ENCODE data around the gene TBRG4.
"Not testable (repeated sequence)": the region's sequence is repeated elsewhere in the genome, so short reads cannot be mapped to it uniquely, and the experiment has no call there.

Gene TBRG4

DNA sequence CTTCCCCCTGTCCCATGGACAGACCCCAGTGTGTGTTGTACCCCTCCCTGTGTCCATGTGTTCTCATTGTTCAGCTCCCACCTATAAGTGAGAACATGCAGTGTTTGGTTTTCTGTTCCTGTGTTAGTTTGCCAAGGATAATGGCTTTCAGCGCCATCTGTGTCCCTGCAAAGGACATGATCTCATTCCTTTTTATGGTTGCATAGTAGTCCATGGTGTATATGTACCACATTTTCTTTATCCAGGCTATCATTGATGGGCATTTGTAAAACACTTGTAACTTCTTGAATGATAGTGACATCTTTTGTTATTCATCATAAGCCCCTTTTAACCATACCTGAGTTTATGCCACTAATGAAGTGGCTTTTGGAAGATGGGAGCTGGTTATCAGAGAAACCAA, 2.8 kb upstream of the TBRG4 start:
- H3K36me3 ChIP-seq (ENCODE audit: insufficient read depth, low read length); H3K9me3 ChIP-seq (ENCODE audit: insufficient read depth, low read depth, low read length); H3K27ac ChIP-seq (ENCODE audit: low read depth, low read length); H3K9ac ChIP-seq (ENCODE audit: low read depth, low read length); H3K4me1 ChIP-seq (ENCODE audit: insufficient read depth, low read length); H3K4me3 ChIP-seq (ENCODE audit: low read length): not testable (repeated sequence)
- 88% methylated on average over 1 of the region's 1 CpG for WGBS
- peaks cover 27% of the 10 kb centered on the region for H3K27me3 ChIP-seq (ENCODE audit: insufficient read depth, low read length)

DNA sequence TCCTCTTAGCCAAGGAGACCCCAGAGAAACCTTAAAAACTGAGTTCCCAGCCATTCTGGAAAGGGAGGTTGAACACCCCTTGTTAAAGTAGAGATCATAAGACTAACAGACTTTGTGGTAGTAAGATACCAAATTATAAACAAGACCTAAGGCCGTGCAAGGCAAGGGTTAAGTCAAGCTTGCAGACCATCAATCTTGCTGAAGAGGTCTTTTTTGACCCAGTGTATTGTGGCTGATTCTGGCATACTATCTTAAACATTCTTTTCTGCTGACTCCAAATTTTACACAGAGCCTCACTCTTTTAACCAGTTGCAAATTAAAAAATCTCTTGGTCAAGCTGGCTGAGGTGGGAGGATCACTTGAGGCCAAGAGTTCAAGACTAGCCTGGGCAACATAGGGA, 1.2 kb upstream of the TBRG4 start:
- H3K9ac ChIP-seq (ENCODE audit: low read depth, low read length) = no peak overlapping the region
- H3K4me1 ChIP-seq (ENCODE audit: insufficient read depth, low read length) = no peaks in the 10 kb centered on the region
- WGBS = 92% methylated on average over 1 of the region's 1 CpG
- H3K27ac ChIP-seq (ENCODE audit: low read depth, low read length) = no peak overlapping the region
- peaks cover 27% of the 10 kb centered on the region for H3K27me3 ChIP-seq (ENCODE audit: insufficient read depth, low read length)
- H3K4me3 ChIP-seq (ENCODE audit: low read length) = peak overlapping the region; percentile 93
- peaks cover 18% of the 10 kb centered on the region for H3K36me3 ChIP-seq (ENCODE audit: insufficient read depth, low read length)
- H3K9me3 ChIP-seq (ENCODE audit: insufficient read depth, low read depth, low read length) = no peaks in the 10 kb centered on the region

DNA sequence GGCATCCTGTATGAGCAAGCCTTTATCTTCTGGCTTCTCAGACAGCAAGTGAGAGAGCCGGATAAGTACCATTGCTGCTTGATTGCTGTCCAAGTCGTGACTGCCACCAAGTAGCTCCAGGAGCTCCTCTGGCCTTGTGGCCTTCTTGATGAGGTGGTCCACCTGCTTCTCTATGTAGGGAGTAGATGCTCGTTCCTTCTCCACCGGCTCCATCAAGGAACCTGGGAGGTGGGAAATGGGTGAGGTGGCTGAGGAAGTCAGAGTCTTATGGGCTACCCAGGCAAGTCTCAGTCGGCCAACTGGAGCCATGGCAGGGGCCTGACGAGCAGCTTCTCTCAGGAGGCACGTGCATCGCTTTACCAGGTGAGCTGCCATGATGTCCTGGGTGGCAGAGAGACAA, 2.6 kb downstream of the TBRG4 start:
- no peak overlapping the region for H3K27ac ChIP-seq (ENCODE audit: low read depth, low read length)
- peaks cover 56% of the 10 kb centered on the region for H3K36me3 ChIP-seq (ENCODE audit: insufficient read depth, low read length)
- H3K9me3 ChIP-seq (ENCODE audit: insufficient read depth, low read depth, low read length) = no peaks in the 10 kb centered on the region
- H3K4me3 ChIP-seq (ENCODE audit: low read length) = no peak overlapping the region
- H3K9ac ChIP-seq (ENCODE audit: low read depth, low read length) = no peak overlapping the region
- H3K27me3 ChIP-seq (ENCODE audit: insufficient read depth, low read length) = peaks cover 10% of the 10 kb centered on the region; the same call in 1 of the 2 replicates
- WGBS = 95% methylated on average over 8 of the region's 8 CpGs
- H3K4me1 ChIP-seq (ENCODE audit: insufficient read depth, low read length) = no peaks in the 10 kb centered on the region

DNA sequence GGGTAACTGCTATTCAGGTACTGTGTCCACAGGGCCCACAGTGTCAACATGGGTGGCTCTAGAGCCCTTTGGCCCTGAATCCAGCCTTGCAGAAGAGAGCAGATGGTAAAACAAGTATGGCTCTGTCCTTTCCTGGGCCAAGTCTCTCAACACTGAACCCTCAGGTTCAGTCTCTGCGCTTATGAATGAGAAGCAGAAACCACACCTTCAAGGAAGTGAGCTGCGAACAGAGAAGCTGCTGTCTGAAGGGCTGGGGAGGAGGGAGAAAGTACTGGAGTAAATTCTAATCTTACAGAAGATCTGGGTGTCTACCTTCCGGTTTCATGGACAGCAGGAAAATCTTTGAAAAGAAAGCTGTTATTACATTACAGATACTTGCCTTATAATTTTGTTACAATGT, 4.1 kb downstream of the TBRG4 start:
- no peaks in the 10 kb centered on the region for H3K27me3 ChIP-seq (ENCODE audit: insufficient read depth, low read length)
- H3K27ac ChIP-seq (ENCODE audit: low read depth, low read length) = no peak overlapping the region
- H3K9me3 ChIP-seq (ENCODE audit: insufficient read depth, low read depth, low read length) = no peaks in the 10 kb centered on the region
- no peak overlapping the region for H3K4me3 ChIP-seq (ENCODE audit: low read length)
- no peaks in the 10 kb centered on the region for H3K4me1 ChIP-seq (ENCODE audit: insufficient read depth, low read length)
- H3K9ac ChIP-seq (ENCODE audit: low read depth, low read length) = no peak overlapping the region
- peaks cover 71% of the 10 kb centered on the region for H3K36me3 ChIP-seq (ENCODE audit: insufficient read depth, low read length)
- 98% methylated on average over 2 of the region's 3 CpGs for WGBS

DNA sequence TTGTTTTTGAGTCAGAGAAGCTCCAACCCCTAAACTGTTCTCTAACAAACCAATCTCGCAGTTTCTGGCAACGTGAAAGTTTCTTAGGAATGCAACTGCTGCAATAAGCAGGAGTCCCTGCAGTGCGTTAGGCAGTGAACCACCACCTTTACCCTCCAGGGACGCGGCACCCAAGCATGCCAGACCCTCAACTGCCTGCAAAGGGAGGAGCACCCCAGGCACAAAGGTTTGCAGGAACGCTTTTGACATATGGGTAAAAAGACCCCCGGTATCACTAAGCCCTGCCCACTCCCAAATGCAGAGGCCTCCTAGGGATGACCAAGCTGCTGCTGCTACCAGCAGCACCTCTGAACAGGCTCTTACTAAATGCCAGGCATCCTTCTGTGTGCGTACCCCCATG, 4.7 kb downstream of the TBRG4 start:
- Histone ChIP-seq H3K9ac (ENCODE audit: low read depth, low read length) (no peak overlapping the region), H3K4me3 (ENCODE audit: low read length) (no peak overlapping the region), H3K27ac (ENCODE audit: low read depth, low read length) (no peak overlapping the region), H3K4me1 (ENCODE audit: insufficient read depth, low read length) (no peaks in the 10 kb centered on the region), H3K27me3 (ENCODE audit: insufficient read depth, low read length) (no peaks in the 10 kb centered on the region), H3K9me3 (ENCODE audit: insufficient read depth, low read depth, low read length) (no peaks in the 10 kb centered on the region), H3K36me3 (ENCODE audit: insufficient read depth, low read length) (peaks cover 76% of the 10 kb centered on the region)
- 88% methylated on average over 8 of the region's 8 CpGs for WGBS

DNA sequence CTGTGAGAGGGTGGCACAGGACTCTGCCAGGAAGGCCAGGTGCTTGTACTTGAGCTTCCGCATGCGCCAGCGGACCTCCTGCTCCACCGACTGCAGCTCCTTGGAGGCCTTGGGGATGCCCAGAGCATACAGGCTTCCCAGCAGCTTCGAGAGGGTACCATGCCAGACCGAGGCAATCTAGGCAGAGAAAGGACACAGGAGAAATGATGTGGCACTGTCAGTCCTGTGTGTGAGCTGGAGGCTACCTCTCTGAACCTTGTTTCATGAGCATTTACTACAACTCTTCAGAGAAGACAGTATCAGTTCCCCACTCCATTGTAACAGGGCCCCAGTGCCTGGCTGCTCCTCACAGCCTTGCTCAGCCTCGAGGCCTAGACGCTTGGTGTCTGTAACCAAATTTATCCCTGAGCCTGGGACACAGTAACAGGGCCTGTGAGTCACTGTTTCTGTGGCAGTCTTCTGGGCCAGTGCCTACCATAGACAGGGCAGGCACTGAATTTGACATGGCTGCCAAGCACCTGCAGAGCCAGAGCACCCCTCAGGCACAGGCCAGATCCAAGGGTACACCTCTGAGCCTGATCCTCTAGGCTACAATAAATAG, 5.8 kb downstream of the TBRG4 start:
- WGBS = 95% methylated on average over 8 of the region's 8 CpGs
- no peak overlapping the region for H3K9ac ChIP-seq (ENCODE audit: low read depth, low read length)
- no peaks in the 10 kb centered on the region for H3K9me3 ChIP-seq (ENCODE audit: insufficient read depth, low read depth, low read length)
- H3K36me3 ChIP-seq (ENCODE audit: insufficient read depth, low read length) = peaks cover 87% of the 10 kb centered on the region
- no peaks in the 10 kb centered on the region for H3K4me1 ChIP-seq (ENCODE audit: insufficient read depth, low read length)
- no peaks in the 10 kb centered on the region for H3K27me3 ChIP-seq (ENCODE audit: insufficient read depth, low read length)
- no peak overlapping the region for H3K4me3 ChIP-seq (ENCODE audit: low read length)
- no peak overlapping the region for H3K27ac ChIP-seq (ENCODE audit: low read depth, low read length)

DNA sequence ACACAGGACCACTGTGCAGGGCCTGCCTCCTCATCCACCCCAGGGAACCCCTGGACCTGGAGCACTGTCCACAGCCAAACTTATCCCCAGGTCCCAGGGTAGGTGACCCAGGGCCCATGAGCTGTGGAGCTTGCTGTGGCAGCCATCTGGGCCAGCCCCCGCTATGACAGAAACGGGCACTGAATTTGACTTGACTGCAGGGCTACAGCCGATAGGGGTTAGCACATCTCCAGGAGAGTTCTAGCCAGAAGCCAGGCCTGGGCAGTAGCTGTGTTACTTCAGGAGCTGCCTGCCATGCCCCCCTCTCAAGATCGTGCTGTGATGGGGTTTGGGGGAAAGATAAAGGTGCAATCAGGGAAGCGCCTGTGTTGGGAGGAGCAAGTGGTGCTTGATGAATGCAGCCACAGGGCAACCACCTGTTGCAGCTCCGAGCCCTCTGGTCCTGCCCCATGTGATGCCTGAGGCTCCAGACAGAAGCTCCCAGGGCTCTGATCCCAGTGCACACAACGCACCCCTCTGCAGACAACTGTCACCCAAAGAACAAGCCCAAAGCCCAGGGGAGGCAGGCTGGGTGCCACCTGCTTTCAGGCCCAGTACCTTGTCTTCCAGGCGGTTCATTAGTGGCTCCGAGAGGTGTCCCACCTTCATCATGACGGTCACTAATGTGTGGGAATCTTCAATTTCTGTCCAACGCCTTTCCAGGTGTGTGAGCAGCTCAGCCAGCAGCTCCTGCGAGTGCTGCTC, 6.5 kb downstream of the TBRG4 start:
- H3K4me1 ChIP-seq (ENCODE audit: insufficient read depth, low read length) = no peaks in the 10 kb centered on the region
- H3K4me3 ChIP-seq (ENCODE audit: low read length) = no peak overlapping the region
- no peak overlapping the region for H3K9ac ChIP-seq (ENCODE audit: low read depth, low read length)
- no peak overlapping the region for H3K27ac ChIP-seq (ENCODE audit: low read depth, low read length)
- peaks cover 94% of the 10 kb centered on the region for H3K36me3 ChIP-seq (ENCODE audit: insufficient read depth, low read length)
- WGBS = 96% methylated on average over 12 of the region's 12 CpGs
- no peaks in the 10 kb centered on the region for H3K9me3 ChIP-seq (ENCODE audit: insufficient read depth, low read depth, low read length)
- H3K27me3 ChIP-seq (ENCODE audit: insufficient read depth, low read length) = no peaks in the 10 kb centered on the region

DNA sequence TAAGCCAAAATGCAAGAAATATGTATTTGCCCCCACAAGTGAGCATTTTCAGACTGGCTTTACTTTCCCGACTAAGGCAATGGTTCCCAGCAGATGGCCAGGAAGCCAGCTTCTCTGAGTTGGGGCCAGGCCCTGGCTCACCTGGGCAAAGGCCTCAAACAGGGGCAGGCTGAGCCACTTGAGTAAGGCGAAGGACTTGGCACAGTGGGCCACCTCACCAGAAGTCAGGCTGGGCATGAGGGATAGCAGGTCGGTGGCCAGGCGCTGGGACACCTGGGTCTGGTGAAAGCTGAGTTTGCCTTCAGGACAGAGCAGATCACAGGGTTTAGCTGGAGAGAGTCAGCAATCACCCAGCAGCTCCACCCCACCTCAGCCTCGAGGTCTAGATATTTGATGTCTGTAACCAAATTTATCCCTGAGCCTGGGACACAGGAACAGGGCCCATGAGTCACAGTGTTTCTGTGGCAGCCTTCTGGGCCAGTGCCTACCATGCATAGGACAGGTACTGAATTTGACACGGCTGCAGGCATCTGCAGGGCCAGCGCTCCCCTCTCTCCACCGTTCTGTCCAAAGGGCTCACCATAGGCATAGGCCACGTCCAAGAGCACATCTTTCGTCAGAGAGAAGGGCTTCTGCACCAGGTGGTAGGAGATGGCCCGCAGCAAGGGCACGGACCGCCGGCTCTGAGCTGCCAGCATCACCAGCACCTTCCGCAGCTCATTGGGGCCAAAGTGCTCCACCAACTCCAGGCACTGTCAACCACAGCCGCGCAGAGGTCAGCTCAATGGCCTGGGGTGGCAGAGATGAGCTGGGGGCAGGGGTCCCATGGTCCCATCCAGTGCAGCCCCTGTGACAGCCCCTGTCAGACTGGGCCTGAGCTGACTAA, 7.3 kb downstream of the TBRG4 start:
- peaks cover 100% of the 10 kb centered on the region for H3K36me3 ChIP-seq (ENCODE audit: insufficient read depth, low read length)
- WGBS = 95% methylated on average over 17 of the region's 17 CpGs
- no peak overlapping the region for H3K9ac ChIP-seq (ENCODE audit: low read depth, low read length)

DNA sequence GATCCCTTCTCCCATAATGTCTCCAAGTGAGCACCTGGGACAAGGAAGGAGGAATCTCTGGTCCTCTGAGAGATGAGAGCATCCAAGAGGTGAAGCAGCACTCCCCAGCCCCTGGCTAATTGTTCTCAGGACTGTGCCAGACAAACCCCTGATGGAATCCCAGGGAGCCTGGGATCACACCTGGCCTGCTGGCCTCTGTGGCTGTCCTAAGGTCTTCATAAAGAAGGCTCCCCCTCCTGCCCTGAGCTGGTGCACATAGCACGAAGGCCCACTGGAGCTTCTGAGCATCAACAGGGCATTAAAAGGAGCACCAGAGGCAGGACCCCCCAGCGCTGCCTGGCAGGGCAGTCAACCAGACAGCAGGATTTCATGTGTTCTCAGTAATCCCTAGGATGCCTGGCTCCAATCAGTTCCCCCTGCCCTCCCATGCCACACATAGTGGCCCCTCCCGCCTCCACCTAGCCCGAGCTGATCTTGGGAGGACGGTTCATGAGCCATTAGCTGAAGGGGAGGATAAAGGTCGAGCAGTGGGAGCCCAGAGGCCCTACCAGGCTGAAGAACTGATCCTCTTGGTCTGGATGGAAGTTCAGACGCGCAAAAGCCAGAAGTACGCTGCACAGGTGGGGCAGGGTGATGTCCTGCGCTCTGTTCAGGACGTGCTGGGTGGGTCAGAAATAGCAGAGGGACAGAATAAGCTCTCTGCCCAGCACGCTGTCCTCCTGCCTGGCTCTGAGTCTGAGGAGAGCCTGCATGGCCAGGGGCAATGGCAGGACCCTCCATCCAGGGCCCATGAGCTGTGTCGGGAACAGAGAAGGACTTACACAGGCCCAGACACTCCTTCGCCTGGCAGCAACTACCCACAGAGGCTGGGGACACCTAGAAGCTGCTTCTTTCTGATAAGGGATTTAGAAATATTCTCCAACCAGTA, 8.4 kb downstream of the TBRG4 start:
- Histone ChIP-seq H3K4me3 (ENCODE audit: low read length) (no peak overlapping the region), H3K9ac (ENCODE audit: low read depth, low read length) (no peak overlapping the region), H3K27ac (ENCODE audit: low read depth, low read length) (no peak overlapping the region), H3K9me3 (ENCODE audit: insufficient read depth, low read depth, low read length) (no peaks in the 10 kb centered on the region), H3K4me1 (ENCODE audit: insufficient read depth, low read length) (no peaks in the 10 kb centered on the region), H3K36me3 (ENCODE audit: insufficient read depth, low read length) (peaks cover 94% of the 10 kb centered on the region), H3K27me3 (ENCODE audit: insufficient read depth, low read length) (no peaks in the 10 kb centered on the region)
- 91% methylated on average over 14 of the region's 14 CpGs for WGBS

More for the DNA sequence above, 7.3 kb downstream of the TBRG4 start:
- Histone ChIP-seq H3K9me3 (ENCODE audit: insufficient read depth, low read depth, low read length) (no peaks in the 10 kb centered on the region), H3K27me3 (ENCODE audit: insufficient read depth, low read length) (no peaks in the 10 kb centered on the region), H3K4me1 (ENCODE audit: insufficient read depth, low read length) (no peaks in the 10 kb centered on the region), H3K4me3 (ENCODE audit: low read length) (no peak overlapping the region), H3K27ac (ENCODE audit: low read depth, low read length) (no peak overlapping the region)

DNA sequence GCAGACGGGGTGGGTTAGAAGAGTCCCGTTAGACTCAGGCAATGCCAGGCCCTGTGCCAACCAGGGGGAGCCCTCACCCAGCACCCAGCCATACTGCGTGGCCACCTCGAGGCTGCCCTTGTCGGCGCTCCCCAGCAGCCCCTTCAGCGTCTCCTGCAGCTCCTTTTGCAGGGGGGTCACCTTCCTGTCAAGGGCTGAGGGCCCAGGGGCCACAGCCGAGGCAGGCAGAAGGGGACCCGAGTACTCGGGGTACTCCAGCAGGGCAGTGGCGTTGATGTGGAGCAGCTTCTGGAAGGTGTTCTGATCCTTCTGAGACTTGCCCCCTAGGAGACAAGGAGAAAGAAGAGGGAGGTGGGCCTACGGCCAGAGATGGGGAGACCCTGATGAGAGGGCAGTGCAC, 9.7 kb downstream of the TBRG4 start:
- H3K4me1 ChIP-seq (ENCODE audit: insufficient read depth, low read length) = no peaks in the 10 kb centered on the region

More for the DNA sequence above, 9.7 kb downstream of the TBRG4 start:
- WGBS = 94% methylated on average over 12 of the region's 12 CpGs
- peaks cover 81% of the 10 kb centered on the region for H3K36me3 ChIP-seq (ENCODE audit: insufficient read depth, low read length)
- no peak overlapping the region for H3K27ac ChIP-seq (ENCODE audit: low read depth, low read length)
- no peaks in the 10 kb centered on the region for H3K9me3 ChIP-seq (ENCODE audit: insufficient read depth, low read depth, low read length)
- H3K9ac ChIP-seq (ENCODE audit: low read depth, low read length) = no peak overlapping the region
- H3K27me3 ChIP-seq (ENCODE audit: insufficient read depth, low read length) = no peaks in the 10 kb centered on the region
- H3K4me3 ChIP-seq (ENCODE audit: low read length) = no peak overlapping the region
